ACHN (cell line): ENCODE results near the gene ZNRF2.

Experiments used
- DNase-seq: peaks from one replicate; pipeline ENCODE4 v3.0.0-alpha.2; 2015
- in situ Hi-C: cut with HindIII; loops from 2 replicates; pipeline ENCODE4 v1.10.0; 2017; ENCODE audit warnings: low sequenced_read_pairs, low pct_ligation_motif_present, low pct_unique_long_range_greater_than_20kb

The ZNRF2 gene

DNA sequence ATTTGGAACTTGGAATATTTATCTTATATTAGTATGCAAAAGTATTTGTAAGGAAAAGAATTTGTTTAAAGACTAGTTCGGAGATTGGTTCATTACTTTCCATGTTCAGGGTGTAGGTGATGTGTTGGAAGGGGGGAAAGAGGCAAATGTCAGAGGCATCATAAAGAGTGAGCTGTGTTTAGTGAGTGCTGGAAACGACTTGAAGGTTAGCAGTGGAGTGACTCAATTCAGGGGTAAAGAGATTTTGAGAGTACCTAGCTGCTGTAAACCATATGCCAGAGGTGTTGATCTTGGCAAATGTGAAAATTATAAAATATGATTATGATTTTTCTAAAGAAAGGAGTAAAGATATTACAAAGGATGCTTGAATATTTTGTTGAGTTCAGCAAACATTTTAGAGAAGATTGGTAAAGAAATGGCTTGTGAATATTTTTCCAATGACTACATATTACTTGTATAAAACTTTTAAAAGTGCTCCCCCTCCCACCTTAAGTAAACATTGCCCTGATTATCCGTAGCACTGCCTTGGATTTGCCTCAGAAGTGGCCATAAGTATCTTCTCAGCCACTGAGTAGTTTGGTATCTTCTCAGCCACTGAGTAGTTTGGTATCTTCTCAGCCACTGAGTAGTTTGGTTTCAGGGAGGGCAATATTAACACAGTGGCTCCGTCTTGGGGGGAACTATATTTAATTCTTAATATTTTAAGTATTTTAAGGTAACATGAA, 51.5 kb downstream of the ZNRF2 start:
- in situ Hi-C loops = no loop called here

DNA sequence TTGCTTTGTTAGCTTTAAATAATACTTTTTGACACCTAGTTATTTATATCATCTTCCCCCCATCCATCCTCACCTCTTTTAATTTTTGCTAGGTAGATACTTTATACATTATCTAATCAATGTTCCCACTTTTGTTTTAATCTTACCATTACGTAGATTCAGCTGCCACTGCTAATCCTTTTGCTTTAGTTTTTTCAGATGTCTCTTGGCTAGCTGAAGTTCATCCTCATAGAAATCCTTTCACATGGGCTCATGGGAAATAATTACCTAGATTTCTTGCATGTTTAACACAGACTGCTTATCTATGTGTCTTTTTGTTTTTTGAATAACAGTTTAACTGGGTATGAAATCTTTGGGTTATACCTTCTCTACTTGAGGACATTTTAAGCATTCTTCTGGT, 60.1 kb downstream of the ZNRF2 start:
- no peak for DNase-seq
- in situ Hi-C loops = no loop called here

More for the DNA sequence above, 51.5 kb downstream of the ZNRF2 start:
- DNase-seq = no peak

DNA sequence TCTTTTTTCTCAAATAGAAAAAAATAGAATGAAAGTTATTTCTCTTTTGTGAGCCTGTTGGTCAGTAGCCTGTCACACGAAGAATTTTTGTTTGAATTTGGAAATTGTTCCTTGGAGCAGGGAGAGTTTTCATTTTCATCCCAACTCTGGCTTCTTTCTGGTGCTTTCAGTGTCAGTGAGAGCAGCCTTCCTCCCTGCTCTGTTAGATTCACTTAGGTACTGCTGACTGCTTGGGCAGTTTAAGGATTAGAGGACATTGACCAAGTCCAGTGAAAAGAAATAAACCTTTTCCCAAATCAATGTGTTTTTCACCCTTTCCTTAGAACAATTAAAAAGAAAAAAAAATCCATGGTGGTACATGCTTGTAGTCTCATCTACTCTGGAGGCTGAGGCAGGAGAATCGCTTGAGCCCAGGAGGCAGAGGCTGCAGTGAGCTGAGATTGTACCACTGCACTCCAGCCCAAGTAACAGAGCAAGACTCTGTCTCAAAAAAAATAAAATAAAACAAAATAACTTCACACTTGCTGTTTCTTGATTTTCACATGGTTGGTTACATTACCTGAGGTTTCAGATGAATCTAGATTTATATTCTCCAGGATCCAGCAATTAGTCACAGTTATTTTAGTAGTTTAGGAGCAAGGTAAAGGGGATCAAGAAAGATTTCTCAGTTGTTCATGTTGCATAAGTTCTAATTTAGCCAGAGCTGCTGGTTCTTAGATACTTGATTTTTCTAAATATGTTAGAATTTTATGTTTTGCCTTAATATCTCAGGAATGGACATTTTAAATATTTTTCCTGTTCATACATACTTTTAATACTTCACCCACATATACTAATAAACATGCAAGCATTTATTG, 63.1 kb downstream of the ZNRF2 start:
- peak; percentile 27 for DNase-seq
- in situ Hi-C loops = no loop called here

DNA sequence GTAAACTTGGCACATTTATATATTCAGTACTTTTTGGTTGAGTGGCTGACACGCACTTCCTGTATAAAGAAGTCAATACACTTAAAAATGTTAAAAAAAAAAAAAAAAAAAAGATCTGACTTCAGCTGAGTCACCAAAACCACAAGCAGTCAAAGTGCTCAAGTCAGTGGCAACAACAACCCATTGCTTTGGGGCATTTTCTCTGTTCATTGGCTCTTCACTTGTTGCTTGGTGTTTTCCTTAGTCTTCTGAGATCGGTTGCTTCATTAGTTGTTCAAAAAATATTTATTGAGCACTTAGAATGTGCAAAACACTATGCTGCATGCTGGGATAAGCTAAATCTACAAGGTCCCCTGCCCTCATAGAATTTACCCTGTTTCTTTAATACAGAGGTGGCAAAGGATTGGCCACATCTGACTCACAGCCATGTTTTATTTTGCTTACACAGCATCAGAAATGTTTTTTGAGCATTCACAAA, 63.7 kb downstream of the ZNRF2 start:
- in situ Hi-C loops = no loop called here
- DNase-seq = peak; percentile 91

DNA sequence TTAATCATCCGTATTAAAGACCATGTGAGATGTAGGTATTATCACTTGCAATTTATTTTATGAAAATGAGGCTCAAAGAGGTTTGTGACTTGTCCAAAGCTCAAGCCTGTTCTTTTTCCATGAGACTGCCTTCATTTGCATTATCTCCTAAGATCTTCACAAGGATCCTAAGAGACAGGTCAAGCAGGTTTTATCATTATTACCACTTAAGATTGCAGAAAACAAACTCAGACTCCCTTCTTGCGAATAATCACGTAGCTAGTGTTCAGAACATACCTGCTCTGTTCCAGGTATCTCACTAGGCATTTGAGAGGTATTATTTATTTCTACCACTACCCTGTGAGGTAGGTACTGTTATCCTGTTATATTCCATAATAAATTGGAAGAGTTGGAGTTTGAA, 64.8 kb downstream of the ZNRF2 start:
- in situ Hi-C loops = no loop called here
- no peak for DNase-seq

DNA sequence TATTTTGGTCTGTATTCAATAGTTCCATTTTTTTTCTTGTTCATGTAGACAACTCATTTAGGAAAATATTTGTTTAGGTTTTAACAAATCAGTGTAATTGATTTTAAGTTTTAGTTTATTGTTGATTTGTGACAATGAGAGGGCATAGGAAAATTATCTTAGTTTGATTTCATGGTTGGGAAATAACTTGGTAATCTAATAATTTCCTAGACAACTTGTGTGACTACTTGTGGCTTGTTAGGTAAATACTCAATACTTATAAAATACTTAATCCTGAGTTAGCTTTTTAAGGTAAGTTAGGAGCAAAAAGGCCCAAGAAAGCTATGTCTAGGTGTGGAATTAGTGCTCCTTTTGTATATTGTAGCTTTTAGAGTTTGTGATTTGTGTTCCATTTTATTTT, 65.4 kb downstream of the ZNRF2 start:
- DNase-seq = no peak
- in situ Hi-C loops = no loop called here

DNA sequence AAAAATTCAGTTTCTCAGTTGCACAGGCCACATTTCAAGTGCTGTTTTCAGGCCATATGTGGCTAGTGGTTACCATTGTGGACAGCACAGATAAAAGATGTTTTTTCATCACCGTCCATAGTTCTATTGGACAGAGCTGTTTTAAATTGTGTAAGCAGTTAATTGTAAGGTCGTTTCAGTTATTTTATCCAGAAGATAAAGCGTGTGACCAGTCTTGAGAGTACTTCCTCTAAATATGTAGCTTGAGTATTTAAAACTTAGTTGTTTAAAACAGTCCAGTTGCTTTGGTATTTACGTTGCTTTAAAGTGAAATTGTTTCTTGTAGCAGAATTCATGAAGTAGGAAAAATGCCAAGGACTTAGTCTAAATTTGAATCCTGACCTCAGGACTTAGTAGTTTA, 66.9 kb downstream of the ZNRF2 start:
- in situ Hi-C loops = no loop called here
- no peak for DNase-seq

DNA sequence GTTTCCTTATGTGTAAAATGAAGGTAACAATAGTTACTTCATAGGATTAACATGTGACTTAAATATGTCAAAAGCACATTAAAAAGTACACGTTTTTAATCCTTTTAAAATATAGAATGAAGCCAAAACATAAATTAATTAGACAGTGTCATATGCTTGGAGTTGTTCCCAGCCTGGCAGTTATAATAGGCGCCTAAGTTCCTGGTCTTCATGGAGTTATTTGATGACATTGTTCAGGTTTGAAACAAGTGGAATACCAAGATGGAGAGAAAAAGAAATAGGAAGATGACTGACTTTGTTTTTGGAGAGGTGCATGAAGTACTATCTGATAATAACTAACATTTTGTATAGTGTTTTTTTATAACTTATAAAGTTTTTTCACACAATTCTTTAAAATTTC, 67.3 kb downstream of the ZNRF2 start:
- in situ Hi-C loops = no loop called here
- no peak for DNase-seq

DNA sequence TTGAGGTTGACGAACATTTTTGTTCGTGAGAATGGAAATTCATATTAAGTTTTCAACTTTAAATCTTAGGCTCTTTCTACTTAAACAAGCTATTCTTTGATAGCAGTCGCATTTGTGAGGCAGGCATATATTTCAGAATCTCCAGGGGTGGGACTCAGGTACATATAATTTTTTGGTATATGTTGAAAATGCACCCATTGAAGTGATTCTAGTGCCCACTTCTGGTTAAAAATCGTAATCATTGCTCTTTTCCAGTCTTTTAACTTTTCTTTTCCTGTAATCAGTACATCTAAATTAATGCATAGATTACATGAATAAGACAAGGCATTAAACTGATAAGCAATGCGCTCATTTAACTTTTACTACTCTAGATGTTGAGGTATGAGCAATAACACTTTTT, 67.8 kb downstream of the ZNRF2 start:
- in situ Hi-C loops = no loop called here
- no peak for DNase-seq

DNA sequence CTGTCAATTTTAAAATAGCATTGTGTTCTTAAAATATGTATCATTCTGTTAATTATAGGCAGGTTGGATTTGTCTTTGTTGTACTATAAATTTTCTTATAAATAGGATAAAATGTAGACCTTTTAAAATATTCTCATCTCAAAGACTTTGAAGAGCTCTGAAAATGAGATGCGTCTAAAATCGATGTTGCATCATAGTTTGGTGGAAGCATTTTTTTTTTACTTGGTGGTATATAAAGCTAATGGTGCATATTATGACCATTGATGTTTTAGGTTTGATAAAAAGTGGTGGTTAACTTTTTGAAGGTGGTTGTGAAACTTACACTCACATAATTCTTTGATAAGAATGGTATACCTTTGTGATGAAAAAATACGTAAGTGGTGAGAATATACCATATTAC, 69.1 kb downstream of the ZNRF2 start:
- in situ Hi-C loops = no loop called here
- no peak for DNase-seq

DNA sequence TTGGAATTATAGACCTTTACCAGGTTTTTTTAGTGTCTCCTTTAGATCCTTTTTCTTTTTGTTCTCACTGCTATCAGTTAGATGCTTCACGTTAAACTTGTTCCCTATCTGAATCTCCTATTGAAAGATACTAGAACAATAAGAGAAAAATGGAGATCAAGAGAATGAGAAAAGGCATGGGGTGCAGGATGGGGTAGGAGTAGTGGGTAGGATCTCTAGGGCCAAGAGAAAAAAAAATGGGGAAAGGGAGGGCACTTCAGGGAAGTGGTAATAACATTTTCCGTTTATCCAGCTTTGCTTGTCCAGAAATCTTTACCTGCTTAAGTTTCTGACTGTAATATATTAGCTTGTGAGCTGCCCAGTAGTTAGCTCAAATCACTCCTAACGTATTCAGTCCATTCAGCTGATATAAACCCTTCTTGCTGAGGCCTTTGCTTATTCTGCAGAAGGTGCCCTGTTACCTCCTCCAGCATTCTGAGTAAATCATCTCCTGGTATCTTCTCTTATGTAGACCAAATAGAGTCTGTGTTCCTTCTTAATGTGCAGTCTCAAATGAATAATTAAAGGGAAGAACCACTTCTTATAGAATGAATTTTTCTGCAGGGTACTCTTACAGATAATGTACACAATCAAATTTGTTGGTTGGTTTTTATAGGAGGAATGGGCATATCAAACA, 69.7 kb downstream of the ZNRF2 start:
- in situ Hi-C loops = no loop called here
- no peak for DNase-seq

DNA sequence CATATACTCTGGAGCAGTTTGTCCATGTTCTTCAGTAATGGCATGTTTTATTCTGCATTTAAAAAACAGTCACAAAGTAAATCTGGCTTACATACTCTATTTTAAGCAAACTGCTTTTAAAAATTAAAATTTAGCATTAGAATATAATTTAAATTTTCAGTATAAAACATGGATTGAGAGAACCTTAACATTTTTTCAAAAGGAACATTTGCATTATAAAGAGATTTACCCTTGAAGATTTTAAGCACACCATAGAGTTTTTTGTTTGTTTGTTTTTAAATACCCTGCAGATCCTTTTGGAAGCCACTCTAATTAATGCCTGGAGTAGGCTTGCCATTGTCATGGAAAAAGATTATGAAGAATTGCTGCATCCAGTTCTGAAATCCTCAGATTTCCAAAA, 70.4 kb downstream of the ZNRF2 start:
- in situ Hi-C loops = no loop called here

DNA sequence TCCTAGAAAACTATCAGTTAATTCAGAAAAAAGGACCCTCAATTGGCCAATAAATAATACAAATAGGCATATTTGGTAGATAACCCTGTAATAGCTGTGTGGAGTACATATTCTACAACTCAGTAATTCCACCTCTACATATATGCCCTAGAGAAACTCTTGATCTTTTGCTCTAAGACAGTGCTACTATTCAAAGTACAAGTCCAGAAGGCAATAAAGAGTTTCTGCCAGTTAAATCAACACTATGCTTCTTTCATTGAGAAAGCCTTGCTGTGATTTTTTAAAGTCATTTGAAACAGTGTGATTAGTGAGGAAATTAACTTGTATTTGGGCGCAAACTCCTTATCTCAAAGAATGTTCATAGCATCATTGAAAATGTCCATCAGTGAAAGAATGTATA, 75.6 kb downstream of the ZNRF2 start:
- DNase-seq = no peak
- in situ Hi-C loops = no loop called here

More for the DNA sequence above, 70.4 kb downstream of the ZNRF2 start:
- no peak for DNase-seq

DNA sequence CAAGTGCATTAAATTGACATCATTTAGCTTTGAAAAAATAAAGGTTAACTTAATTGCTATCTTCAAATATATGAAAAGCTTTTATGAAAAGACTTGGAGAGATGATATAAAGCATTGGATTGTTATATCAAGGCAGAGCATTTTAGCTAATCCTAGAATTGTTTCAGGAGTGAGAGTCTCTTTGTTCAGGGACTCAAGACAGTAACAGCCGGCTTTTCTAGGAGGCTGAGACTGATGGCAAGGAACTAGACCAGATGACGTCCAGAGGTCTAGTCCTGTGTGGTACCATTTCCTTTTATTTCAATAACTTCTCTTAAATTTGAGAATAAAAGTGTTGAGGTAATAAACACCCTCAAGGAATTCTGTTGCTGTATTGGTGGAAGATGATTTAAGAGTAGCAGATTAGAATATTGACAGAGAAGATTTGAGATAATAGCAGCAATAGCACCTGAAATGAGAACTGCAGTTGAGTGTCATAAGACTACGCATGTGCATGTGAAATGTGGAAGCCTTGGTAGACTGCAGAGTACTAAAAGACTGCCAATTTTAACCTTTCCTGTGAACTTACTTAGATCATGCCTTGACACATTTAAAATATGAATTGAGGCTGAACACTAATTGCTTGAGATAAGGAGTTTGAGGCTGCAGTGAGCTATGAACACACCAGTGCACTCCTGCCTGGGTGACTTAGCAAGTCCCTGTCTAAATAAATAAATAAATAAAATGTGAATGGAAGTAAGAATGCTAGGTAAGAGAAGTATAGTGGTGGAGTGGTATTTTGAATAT, 79.6 kb downstream of the ZNRF2 start:
- in situ Hi-C loops = no loop called here
- no peak for DNase-seq

DNA sequence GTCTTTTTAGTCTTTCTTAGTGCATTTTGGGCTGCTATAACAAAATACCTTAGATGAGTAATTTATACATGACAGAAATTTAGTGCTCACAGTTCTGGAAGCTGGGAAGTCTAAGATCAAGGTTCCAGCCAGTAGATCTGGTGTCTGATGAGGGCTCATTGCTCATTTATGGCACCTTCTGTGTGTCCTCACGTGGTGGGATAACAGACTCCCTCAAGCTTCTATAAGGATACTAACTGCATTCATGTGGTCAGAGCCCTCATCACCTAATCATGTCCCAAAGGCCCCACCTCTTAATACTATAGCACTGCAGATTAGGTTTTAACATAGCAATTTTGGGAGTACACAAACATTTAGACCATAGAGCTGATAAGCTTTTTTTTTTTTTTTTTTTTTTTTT, 80.4 kb downstream of the ZNRF2 start:
- DNase-seq = no peak
- in situ Hi-C loops = no loop called here

DNA sequence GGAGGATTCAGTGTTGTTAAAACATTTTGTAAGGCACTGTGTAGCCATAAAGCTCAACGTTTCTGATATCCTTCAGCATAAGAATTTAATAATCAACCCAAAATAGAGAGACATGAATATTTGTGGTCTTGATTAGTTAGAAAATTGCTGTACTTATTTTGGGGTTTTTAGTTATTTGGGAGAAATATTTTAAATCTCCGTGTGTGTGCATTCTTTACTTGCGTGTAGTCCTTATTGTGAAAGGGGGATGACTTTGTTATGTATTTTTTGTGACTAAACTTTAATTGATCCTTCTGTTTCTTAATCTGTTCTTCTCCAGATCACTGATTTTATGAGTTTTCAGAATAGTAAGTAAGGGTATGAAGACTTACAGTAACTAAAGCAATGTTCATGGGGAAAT, 81.2 kb downstream of the ZNRF2 start:
- in situ Hi-C loops = no loop called here
- no peak for DNase-seq

DNA sequence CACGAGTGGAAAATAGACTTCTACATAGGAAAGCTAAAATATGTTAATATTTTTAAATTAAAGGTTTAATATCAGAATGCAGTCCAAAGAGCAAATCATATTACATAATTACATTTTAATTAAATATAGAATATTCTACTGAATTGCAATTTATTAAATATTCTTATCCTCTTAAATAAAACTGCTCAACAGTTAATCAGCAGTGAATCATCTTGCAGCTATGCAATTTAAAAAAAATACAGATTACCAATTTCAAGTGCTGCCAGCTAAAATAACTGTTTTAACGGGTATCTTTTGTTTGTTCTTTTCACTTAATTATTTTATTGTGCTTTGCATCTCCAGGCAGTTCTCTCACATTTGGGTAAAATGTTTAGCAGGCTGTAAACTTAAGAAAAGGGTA, 82.2 kb downstream of the ZNRF2 start:
- no peak for DNase-seq
- in situ Hi-C loops = no loop called here

DNA sequence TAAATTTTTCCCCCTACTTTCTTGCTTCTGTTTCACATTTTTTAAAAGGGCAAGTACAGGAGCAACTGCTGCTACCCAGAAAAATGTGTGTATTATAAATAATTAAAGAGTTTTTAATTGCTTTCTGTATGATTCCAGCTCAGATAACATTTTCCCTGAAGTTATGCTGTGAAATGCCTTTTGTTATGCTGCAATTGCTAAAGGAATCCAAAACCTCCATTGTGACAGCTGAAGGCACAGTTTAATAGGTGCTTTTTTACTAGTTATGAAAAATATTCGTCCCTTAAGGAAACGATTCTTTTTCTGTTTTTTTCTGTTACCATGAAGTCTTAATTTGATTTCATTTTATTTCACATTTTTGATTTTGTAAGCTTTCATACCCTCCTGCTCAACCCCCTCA, 83.2 kb downstream of the ZNRF2 start:
- in situ Hi-C loops = no loop called here

DNA sequence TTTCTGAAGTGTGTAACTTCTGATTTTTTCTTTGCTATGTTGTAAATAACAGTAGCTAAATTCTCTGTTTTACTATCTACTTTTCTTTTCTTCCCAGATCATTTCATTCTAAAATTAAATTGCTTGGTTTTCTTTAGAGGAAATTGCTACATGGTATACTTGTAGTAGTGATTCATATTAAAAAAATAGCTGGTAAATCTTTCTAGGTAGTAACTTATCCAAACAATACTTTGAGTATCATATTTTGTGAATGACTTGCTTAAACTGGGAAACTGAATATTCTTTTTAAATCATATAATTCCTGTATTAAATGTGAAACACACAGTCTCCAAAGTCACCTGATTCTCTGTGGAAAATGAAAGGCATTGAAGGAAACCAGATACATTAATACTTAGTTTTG, 85.5 kb downstream of the ZNRF2 start:
- DNase-seq = no peak
- in situ Hi-C loops = no loop called here

More for the DNA sequence above, 83.2 kb downstream of the ZNRF2 start:
- no peak for DNase-seq
